B cell (primary cell): ENCODE measurements around the gene BCL2L1. TPM values are rescaled to one million over a fixed set of nuclear protein-coding genes. Genes with fewer than 3 reads are reported as not detected.

Experiments
- ATAC-seq: fragments of 200-7000 bp; cut with Tn5 transposase; one replicate; pipeline ENCODE4 v1.10.0; 2021; ENCODE audit warnings: low read depth, mild to moderate bottlenecking, moderate number of reproducible peaks, moderate library complexity
- CTCF ChIA-PET: fragments of 350-600 bp; sonication (Branson Sonifier 250); formaldehyde crosslinking; loops from one replicate; lab custom pipeline; 2021; ENCODE audit warnings: antibody characterized with exemption, inconsistent platforms; lab: Charles Lee
- POLR2A ChIA-PET: fragments of 350-600 bp; sonication (Branson Sonifier 250); formaldehyde crosslinking; loops from one replicate; lab custom pipeline; 2021; ENCODE audit warnings: antibody characterized with exemption; lab: Charles Lee
- DNase-seq: peaks from one replicate; pipeline ENCODE4 v3.0.0; 2013
- H2AFZ ChIP-seq: 2 replicates; pipeline ENCODE4 v1.6.1; 2012; ENCODE audit warnings: mild to moderate bottlenecking, low read depth, low read length; ENCODE audit not compliant: insufficient read depth, poor library complexity, severe bottlenecking
- H3K27ac ChIP-seq, 2 donors: 1 replicate in 1 of 2; 2 replicates in 1 of 2; pipeline ENCODE4 v1.5.1; 2012 to 2013; ENCODE audit warnings: low read length in 2 of 2, mild to moderate bottlenecking in 2 of 2, moderate library complexity in 1 of 2
- H3K27me3 ChIP-seq, 4 experiments: fragments of 200-600 bp in 1 of 4; sonication (generic) in 1 of 4; replicated peaks in 1 of 4; 1 replicate in 2 of 4; 2 replicates in 2 of 4; pipeline versions ENCODE4 v1.6.1 to v1.7.0; 2013 to 2016; ENCODE audit warnings: low read length in 3 of 4, mild to moderate bottlenecking in 2 of 4, mixed read lengths in 1 of 4, moderate library complexity in 1 of 4; ENCODE audit not compliant: insufficient read depth in 4 of 4, control insufficient read depth in 3 of 4; ENCODE audit errors: control extremely low read depth in 1 of 4
- H3K36me3 ChIP-seq, 2 experiments: replicated peaks in 1 of 2; 1 replicate in 1 of 2; 2 replicates in 1 of 2; pipeline versions ENCODE4 v1.6.1 to v1.7.1; 2013; ENCODE audit warnings: low read length in 1 of 2; ENCODE audit not compliant: insufficient read depth in 2 of 2, control insufficient read depth in 1 of 2; ENCODE audit errors: control extremely low read depth in 1 of 2, extremely low read depth in 1 of 2
- H3K4me1 ChIP-seq, 2 donors: fragments of 200-600 bp in 1 of 2; sonication (generic) in 1 of 2; 1 replicate in 1 of 2; 2 replicates in 1 of 2; pipeline versions ENCODE4 v1.5.1 to v1.6.1; 2013 to 2017; ENCODE audit warnings: low read length in 2 of 2; ENCODE audit not compliant: control insufficient read depth in 2 of 2, insufficient read depth in 2 of 2
- H3K4me2 ChIP-seq: replicated peaks from 2 replicates; pipeline ENCODE3; 2012; ENCODE audit warnings: mild to moderate bottlenecking, low read depth, low read length; ENCODE audit not compliant: poor library complexity, severe bottlenecking
- H3K4me3 ChIP-seq, 5 experiments: fragments of 200-600 bp in 1 of 5; sonication (generic) in 1 of 5; 1 replicate in 3 of 5; 2 replicates in 2 of 5; pipeline versions ENCODE4 v1.5.1 to v1.7.0; 2011 to 2016; ENCODE audit warnings: low read length in 4 of 5, mild to moderate bottlenecking in 4 of 5, low read depth in 2 of 5, control low read depth in 1 of 5, moderate library complexity in 1 of 5; ENCODE audit not compliant: insufficient read depth in 1 of 5; ENCODE audit errors: control extremely low read depth in 1 of 5, extremely low read depth in 1 of 5
- H3K79me2 ChIP-seq: fragments of 200-600 bp; sonication (generic); one replicate; pipeline ENCODE4 v1.6.0; 2016; ENCODE audit warnings: low read length; ENCODE audit not compliant: control insufficient read depth, insufficient read depth
- H3K9ac ChIP-seq: fragments of 200-600 bp; sonication (generic); 2 replicates; pipeline ENCODE4 v1.6.1; 2017; ENCODE audit warnings: mild to moderate bottlenecking, low read length, moderate library complexity
- H3K9me3 ChIP-seq, 3 donors: one replicate each; pipeline versions ENCODE4 v1.6.1 to v1.7.1; 2013; ENCODE audit warnings: low read length in 2 of 3; ENCODE audit not compliant: control insufficient read depth in 2 of 3, insufficient read depth in 1 of 3; ENCODE audit errors: control extremely low read depth in 1 of 3
- H4K20me1 ChIP-seq: 2 replicates; pipeline ENCODE4 v1.6.0; 2012; ENCODE audit warnings: mild to moderate bottlenecking, low read length; ENCODE audit not compliant: insufficient read depth, control insufficient read depth, poor library complexity, severe bottlenecking
- H3K27ac Mint-ChIP-seq: one replicate; pipeline ENCODE4 v1.8.0; 2021; ENCODE audit warnings: mixed read lengths
- H3K27me3 Mint-ChIP-seq: one replicate; pipeline ENCODE4 v1.8.0; 2021; ENCODE audit warnings: mixed read lengths
- H3K4me1 Mint-ChIP-seq: one replicate; pipeline ENCODE4 v1.8.0; 2021; ENCODE audit warnings: mixed read lengths
- H3K4me3 Mint-ChIP-seq: one replicate; pipeline ENCODE4 v1.8.0; 2021; ENCODE audit warnings: mixed read lengths
- H3K9me3 Mint-ChIP-seq: one replicate; pipeline ENCODE4 v1.8.0; 2022; ENCODE audit warnings: mixed read lengths; ENCODE audit not compliant: insufficient read depth
- EZH2 ChIP-seq: IDR thresholded peaks from 2 replicates; pipeline ENCODE4 v1.6.1; 2012; ENCODE audit warnings: borderline replicate concordance, low read depth, mild to moderate bottlenecking, moderate library complexity, low read length; ENCODE audit not compliant: insufficient read depth, poor library complexity, severe bottlenecking
- WGBS: methylation state at CpG from one replicate; pipeline ENCODE4 v1.1.5; 2013; ENCODE audit warnings: missing lambda C conversion rate; ENCODE audit not compliant: insufficient coverage; 5-methylcytosine and 5-hydroxymethylcytosine counted together
- intact Hi-C: fragments of 100-400 bp; cut with micrococcal nuclease; formaldehyde crosslinking; loops from one replicate; pipeline ENCODE4 v1.10.0; 2022
- polyA plus RNA-seq: library from polyadenylated mRNA; depleted of rRNA; stranded (reverse); fragments of >200 nt; gene quantifications from 2 replicates; pipeline ENCODE4 v1.2.3, GENCODE V29; 2012
- total RNA-seq, 2 donors: library from RNA; stranded (reverse); fragments of 120-200 nt in 1 of 2; gene quantifications; 1 replicate in 1 of 2; 2 replicates in 1 of 2; pipeline versions ENCODE4 v1.2.3 to v1.2.4, GENCODE V29; 2013 to 2022
- TF ChIP-seq, protein P1 (sequence below): fragments of 200-600 bp; IDR thresholded peaks from one replicate; pipeline ENCODE4 v1.8.0; 2022; ENCODE audit warnings: antibody characterized with exemption, mild to moderate bottlenecking

BCL2L1 gene
- total and polyA plus RNA-seq, 2 donors (not counting 1 experiment from before 2014, with no cell fraction given) = 10.1 to 33.0 TPM

DNA sequence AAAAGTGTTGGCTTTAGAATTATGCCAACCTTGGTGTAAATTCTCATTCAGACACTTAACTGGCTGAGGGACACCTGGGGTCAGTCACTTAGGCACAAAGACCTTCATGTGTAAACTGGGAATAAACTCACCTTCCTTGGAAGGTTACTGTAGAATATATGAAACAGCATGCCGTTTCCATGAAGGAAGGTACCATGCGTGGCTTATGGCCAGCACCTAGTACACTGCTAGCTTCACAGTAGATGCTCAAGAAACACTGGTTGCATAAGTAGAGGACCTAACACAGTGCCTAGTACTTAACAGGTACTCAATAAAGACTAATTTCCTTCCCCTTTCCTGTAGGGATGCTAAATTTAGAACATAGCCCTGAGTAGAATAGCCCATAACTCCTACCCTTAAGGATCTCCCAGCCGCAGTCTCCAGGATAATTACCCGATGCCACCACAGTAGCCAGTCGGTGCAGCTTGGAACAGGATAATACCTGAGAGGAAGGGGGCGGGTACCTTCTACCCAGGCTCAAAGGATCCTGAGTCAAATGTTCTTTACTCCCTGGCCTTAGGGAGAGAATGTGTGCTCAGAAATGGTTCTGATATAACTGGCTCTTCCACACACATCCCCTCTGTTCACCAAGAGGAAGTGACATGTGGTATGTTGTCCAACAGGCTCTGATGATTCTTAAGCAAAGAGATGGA is 3.6 kb downstream of the BCL2L1 start:
- Histone ChIP-seq H3K4me3 (peak overlapping the region in 1 of 5 experiments; percentile 1), H2AFZ (no peak overlapping the region), H3K79me2 (peaks cover 85% of the 10 kb centered on the region), H4K20me1 (peaks cover 6% of the 10 kb centered on the region), H3K27me3 (no peaks in the 10 kb centered on the region), H3K27ac (no peak overlapping the region), H3K4me1 (peaks cover 53 to 58% of the 10 kb centered on the region in 2 donors), H3K36me3 (peaks cover 0 to 9% of the 10 kb centered on the region in 2 experiments), H3K9ac (no peak overlapping the region), H3K4me2 (peak overlapping the region; percentile 99), H3K9me3 (no peaks in the 10 kb centered on the region)
- Mint-ChIP-seq H3K27me3 (no peaks in the 10 kb centered on the region), H3K9me3 (no peaks in the 10 kb centered on the region), H3K27ac (no peak overlapping the region), H3K4me3 (peak overlapping the region; percentile 53), H3K4me1 (peaks cover 68% of the 10 kb centered on the region)
- ChIA-PET POLR2A (interaction anchor here (0.6 kb wide), 1 partner anchor 17 kb away, joined by 6 read pairs; no protein-coding TSS in a partner anchor), CTCF (interaction anchor here (1.0 to 10.5 kb wide), 3 partner anchors 9 to 58 kb away, joined by 3 to 455 read pairs (median 7); no protein-coding TSS in a partner anchor)
- intact Hi-C loops = no loop called here
- no peak for DNase-seq
- TF ChIP-seq, protein P1, sequence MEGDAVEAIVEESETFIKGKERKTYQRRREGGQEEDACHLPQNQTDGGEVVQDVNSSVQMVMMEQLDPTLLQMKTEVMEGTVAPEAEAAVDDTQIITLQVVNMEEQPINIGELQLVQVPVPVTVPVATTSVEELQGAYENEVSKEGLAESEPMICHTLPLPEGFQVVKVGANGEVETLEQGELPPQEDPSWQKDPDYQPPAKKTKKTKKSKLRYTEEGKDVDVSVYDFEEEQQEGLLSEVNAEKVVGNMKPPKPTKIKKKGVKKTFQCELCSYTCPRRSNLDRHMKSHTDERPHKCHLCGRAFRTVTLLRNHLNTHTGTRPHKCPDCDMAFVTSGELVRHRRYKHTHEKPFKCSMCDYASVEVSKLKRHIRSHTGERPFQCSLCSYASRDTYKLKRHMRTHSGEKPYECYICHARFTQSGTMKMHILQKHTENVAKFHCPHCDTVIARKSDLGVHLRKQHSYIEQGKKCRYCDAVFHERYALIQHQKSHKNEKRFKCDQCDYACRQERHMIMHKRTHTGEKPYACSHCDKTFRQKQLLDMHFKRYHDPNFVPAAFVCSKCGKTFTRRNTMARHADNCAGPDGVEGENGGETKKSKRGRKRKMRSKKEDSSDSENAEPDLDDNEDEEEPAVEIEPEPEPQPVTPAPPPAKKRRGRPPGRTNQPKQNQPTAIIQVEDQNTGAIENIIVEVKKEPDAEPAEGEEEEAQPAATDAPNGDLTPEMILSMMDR = no peak
- TF ChIP-seq EZH2 = no peak
- no peak for ATAC-seq
- WGBS = no CpG with 5 or more reads among the region's 6 CpGs
